ENCODE measurements around the gene DENND1B. TPM values are rescaled to one million over a fixed set of nuclear protein-coding genes. Genes with fewer than 3 reads are reported as not detected.

Gene DENND1B
- total RNA-seq, 1 donor from 2014 or later, result 13.1 TPM

DNA sequence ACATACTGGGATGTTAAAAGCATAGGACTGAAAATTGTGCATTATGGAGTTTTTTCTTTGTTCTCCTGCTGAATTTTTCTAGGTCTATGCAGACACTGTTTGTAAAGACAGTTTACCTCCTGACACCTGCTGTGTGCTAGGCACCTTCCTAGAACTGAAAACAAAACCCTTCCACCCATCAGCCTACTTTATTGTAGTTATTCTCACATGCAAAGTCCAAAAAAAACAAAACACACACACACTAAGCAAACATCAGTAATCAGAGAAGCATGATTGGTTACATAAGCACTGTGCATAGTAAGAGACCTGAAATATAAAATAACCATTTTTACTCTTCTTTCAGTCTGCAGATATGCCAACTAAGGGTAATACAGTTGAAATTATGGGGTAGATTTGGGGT is 312.1 kb downstream of the DENND1B start:
- H3K9me3 ChIP-seq (ENCODE audit: low read depth), result no peaks in the 10 kb centered on the region
- no peaks in the 10 kb centered on the region for H3K27me3 ChIP-seq
- no peak overlapping the region for H3K4me3 ChIP-seq
- H4K20me1 ChIP-seq (ENCODE audit: low read depth), result no peaks in the 10 kb centered on the region
- no peak overlapping the region for H3K4me2 ChIP-seq
- peaks cover 7% of the 10 kb centered on the region for H3K4me1 ChIP-seq
- Mint-ChIP-seq H3K36me3 (no peaks in the 10 kb centered on the region), H3K4me1 (peaks cover 12% of the 10 kb centered on the region), H3K9me3 (no peaks in the 10 kb centered on the region), H3K4me3 (no peak overlapping the region), H3K27ac (no peak overlapping the region), H3K27me3 (ENCODE audit: insufficient read depth, low read depth) (no peaks in the 10 kb centered on the region)
- DNase-seq (ENCODE audit: low spot score), result no peak
- no peaks in the 10 kb centered on the region for H3K36me3 ChIP-seq
- no peaks in the 10 kb centered on the region for H3K79me2 ChIP-seq (ENCODE audit: low read depth)
- no peak overlapping the region for H2AFZ ChIP-seq (replicated peaks)
- H3F3A ChIP-seq (ENCODE audit: low read depth), result no peaks in the 10 kb centered on the region
- TF ChIP-seq EZH2phosphoT487 (IDR thresholded peaks at IDR 0.05) (no peak), EZH2 (IDR thresholded peaks at IDR 0.05) (no peak)
- TF ChIP-seq, protein P1, sequence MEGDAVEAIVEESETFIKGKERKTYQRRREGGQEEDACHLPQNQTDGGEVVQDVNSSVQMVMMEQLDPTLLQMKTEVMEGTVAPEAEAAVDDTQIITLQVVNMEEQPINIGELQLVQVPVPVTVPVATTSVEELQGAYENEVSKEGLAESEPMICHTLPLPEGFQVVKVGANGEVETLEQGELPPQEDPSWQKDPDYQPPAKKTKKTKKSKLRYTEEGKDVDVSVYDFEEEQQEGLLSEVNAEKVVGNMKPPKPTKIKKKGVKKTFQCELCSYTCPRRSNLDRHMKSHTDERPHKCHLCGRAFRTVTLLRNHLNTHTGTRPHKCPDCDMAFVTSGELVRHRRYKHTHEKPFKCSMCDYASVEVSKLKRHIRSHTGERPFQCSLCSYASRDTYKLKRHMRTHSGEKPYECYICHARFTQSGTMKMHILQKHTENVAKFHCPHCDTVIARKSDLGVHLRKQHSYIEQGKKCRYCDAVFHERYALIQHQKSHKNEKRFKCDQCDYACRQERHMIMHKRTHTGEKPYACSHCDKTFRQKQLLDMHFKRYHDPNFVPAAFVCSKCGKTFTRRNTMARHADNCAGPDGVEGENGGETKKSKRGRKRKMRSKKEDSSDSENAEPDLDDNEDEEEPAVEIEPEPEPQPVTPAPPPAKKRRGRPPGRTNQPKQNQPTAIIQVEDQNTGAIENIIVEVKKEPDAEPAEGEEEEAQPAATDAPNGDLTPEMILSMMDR (IDR thresholded peaks at IDR 0.05), result no peak
- H3K9ac ChIP-seq, result no peak overlapping the region
- no peak overlapping the region for H3K27ac ChIP-seq

DNA sequence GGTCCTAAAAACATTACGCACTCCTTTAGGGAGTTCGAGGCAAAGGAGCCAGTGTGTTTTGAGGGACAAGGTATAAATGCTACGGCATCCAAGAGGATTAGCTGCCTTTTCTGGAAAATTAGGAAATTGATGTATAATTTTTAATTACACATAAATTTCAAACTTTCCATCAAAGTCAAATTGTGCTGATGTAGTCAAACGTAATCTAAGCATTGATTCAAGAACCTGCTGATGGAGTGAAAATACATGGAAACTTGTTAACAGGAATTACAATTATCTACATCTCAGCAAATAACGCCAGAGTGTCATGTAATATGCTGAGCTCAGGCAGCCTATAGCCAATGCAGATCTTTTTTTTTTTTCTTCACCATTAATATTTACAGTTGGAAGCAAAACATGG is 312.7 kb downstream of the DENND1B start:
- peaks cover 7% of the 10 kb centered on the region for H3K4me1 ChIP-seq
- H3K4me1 Mint-ChIP-seq, result peaks cover 12% of the 10 kb centered on the region

More for the DNA sequence above, 312.7 kb downstream of the DENND1B start:
- H3K4me2 ChIP-seq, result no peak overlapping the region
- H3F3A ChIP-seq (ENCODE audit: low read depth), result no peaks in the 10 kb centered on the region
- H3K79me2 ChIP-seq (ENCODE audit: low read depth), result no peaks in the 10 kb centered on the region
- DNase-seq (ENCODE audit: low spot score), result no peak
- H3K4me3 Mint-ChIP-seq, result no peak overlapping the region
- no peak overlapping the region for H3K27ac Mint-ChIP-seq
- no peak overlapping the region for H3K4me3 ChIP-seq
- H3K9me3 ChIP-seq (ENCODE audit: low read depth), result no peaks in the 10 kb centered on the region
- H3K27me3 Mint-ChIP-seq (ENCODE audit: insufficient read depth, low read depth), result no peaks in the 10 kb centered on the region
- TF ChIP-seq EZH2 (IDR thresholded peaks at IDR 0.05), result no peak
- TF ChIP-seq EZH2phosphoT487 (IDR thresholded peaks at IDR 0.05), result no peak
- TF ChIP-seq, protein P1 (IDR thresholded peaks at IDR 0.05), result no peak
- no peak overlapping the region for H3K27ac ChIP-seq
- H3K27me3 ChIP-seq, result no peaks in the 10 kb centered on the region
- no peaks in the 10 kb centered on the region for H4K20me1 ChIP-seq (ENCODE audit: low read depth)
- H2AFZ ChIP-seq (replicated peaks), result no peak overlapping the region
- no peaks in the 10 kb centered on the region for H3K36me3 ChIP-seq
- no peaks in the 10 kb centered on the region for H3K36me3 Mint-ChIP-seq
- H3K9ac ChIP-seq, result no peak overlapping the region
- H3K9me3 Mint-ChIP-seq, result no peaks in the 10 kb centered on the region

Small RNA genes within 50 kb of the gene (small RNA-seq; reads per million reads assigned to genes)
- gene RF00019, result not detected

Other genes with a start within 250 kb of the DENND1B start
- 1.4 and 5.4 TPM in 2 replicates for gene C1orf53, start 127.2 kb upstream of the DENND1B start, total RNA-seq (ENCODE audit: low replicate concordance)
- 0.19 and 0.22 TPM in 2 replicates for gene LHX9, start 141.9 kb upstream of the DENND1B start, total RNA-seq (ENCODE audit: low replicate concordance)

All from neural progenitor cell (in vitro differentiated cells).